HEK293T (cell line): ENCODE data around the gene USP37.

ENCODE experiments used
- CTCF ChIA-PET: fragments of 350-600 bp; formaldehyde crosslinking; extraction: SDS; loops from one replicate; lab custom pipeline; 2021; ENCODE audit warnings: antibody characterized with exemption, inconsistent platforms; lab: Yijun Ruan, JAX
- POLR2A ChIA-PET: fragments of 350-600 bp; formaldehyde crosslinking; extraction: SDS; loops from one replicate; lab custom pipeline; 2020; ENCODE audit warnings: antibody characterized with exemption, inconsistent platforms; lab: Yijun Ruan, JAX
- DNase-seq: peaks from one replicate; pipeline ENCODE4 v3.0.0; 2012; ENCODE audit warnings: mixed read lengths; ENCODE audit errors: extremely low spot score
- ARNT ChIP-seq: fragments of 450-650 bp; IDR thresholded peaks from 2 replicates; pipeline ENCODE4 v1.6.1; 2017; ENCODE audit warnings: mild to moderate bottlenecking
- BHLHE40 ChIP-seq: fragments of 450-650 bp; IDR thresholded peaks from 2 replicates; pipeline ENCODE4 v1.6.1; 2016; ENCODE audit warnings: mild to moderate bottlenecking, moderate library complexity, borderline replicate concordance
- CTBP1 ChIP-seq: fragments of 450-650 bp; IDR thresholded peaks from 2 replicates; pipeline ENCODE4 v1.6.1; 2016; ENCODE audit warnings: borderline replicate concordance
- ELF4 ChIP-seq: fragments of 450-650 bp; IDR thresholded peaks from 2 replicates; pipeline ENCODE4 v1.6.1; 2017; ENCODE audit warnings: antibody characterized with exemption
- FOXA1 ChIP-seq: fragments of 450-650 bp; IDR thresholded peaks from 2 replicates; pipeline ENCODE4 v1.6.1; 2016; ENCODE audit warnings: mild to moderate bottlenecking
- FOXK2 ChIP-seq: fragments of 450-650 bp; IDR thresholded peaks from 2 replicates; pipeline ENCODE4 v1.6.1; 2016; ENCODE audit warnings: mild to moderate bottlenecking
- FOXM1 ChIP-seq: fragments of 450-650 bp; IDR thresholded peaks from 2 replicates; pipeline ENCODE4 v1.6.1; 2017; ENCODE audit warnings: mild to moderate bottlenecking, borderline replicate concordance
- HDGF ChIP-seq: fragments of 450-650 bp; IDR thresholded peaks from 2 replicates; pipeline ENCODE4 v1.6.1; 2017; ENCODE audit warnings: antibody characterized with exemption, borderline replicate concordance
- L3MBTL2 ChIP-seq: fragments of 450-650 bp; conservative IDR thresholded peaks from 2 replicates; pipeline ENCODE4 v1.6.1; 2016; ENCODE audit warnings: mild to moderate bottlenecking
- LEF1 ChIP-seq: fragments of 450-650 bp; IDR thresholded peaks from 2 replicates; pipeline ENCODE4 v1.6.1; 2017; ENCODE audit warnings: mild to moderate bottlenecking, borderline replicate concordance
- NFRKB ChIP-seq: fragments of 450-650 bp; IDR thresholded peaks from 2 replicates; pipeline ENCODE4 v1.6.1; 2016; ENCODE audit warnings: mild to moderate bottlenecking, moderate library complexity
- SP1 ChIP-seq: fragments of 450-650 bp; IDR thresholded peaks from 2 replicates; pipeline ENCODE4 v1.6.1; 2017
- SUZ12 ChIP-seq: fragments of 450-650 bp; IDR thresholded peaks from 2 replicates; pipeline ENCODE4 v1.6.1; 2016; ENCODE audit warnings: mild to moderate bottlenecking
- TARDBP ChIP-seq: fragments of 450-650 bp; IDR thresholded peaks from 2 replicates; pipeline ENCODE4 v1.6.1; 2016
- ZNF384 ChIP-seq: fragments of 450-650 bp; IDR thresholded peaks from 2 replicates; pipeline ENCODE4 v1.6.1; 2016
- TF ChIP-seq, protein P1 (sequence below): fragments of 450-650 bp; IDR thresholded peaks from 2 replicates; pipeline ENCODE4 v1.6.1; 2016

Gene USP37

DNA sequence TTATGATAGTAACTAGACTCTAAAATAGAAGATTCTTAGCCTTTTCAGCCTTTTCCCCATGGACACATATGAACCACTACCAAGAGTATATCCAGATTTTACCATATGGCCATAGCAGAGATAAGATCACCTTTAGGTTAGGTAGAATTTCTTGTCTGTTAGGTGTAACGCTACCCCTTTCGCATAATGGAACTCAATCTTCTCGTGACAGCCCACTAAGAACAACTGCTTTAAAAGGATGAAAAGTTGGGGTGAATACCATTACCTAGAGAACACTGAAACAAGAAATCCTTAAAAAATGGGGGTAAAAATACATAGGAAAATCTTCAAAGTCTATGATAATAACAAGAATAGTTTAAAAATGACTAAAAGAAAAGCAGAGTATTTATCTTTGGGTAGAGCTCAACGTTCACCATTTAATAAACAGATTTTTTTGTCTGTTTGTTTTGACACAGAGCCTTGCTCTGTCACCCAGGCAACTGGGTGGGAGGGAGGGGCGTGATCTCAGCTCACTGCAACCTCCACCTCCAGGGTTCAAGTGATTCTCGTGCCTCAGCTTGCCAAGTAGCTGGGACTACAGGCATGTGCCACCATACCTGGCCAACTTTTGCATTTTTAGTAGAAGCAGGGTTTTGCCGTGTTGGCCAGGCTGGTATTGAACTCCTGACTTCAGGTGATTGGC lies 82.0 kb downstream of the USP37 start:
- no peak for DNase-seq
- CTCF ChIA-PET, result interaction anchor here (0.5 kb wide), 1 partner anchor 45 kb away, joined by 3 read pairs; no protein-coding TSS in a partner anchor
- TF ChIP-seq FOXK2 (no peak), L3MBTL2 (no peak)
- POLR2A ChIA-PET, result no interaction called here

DNA sequence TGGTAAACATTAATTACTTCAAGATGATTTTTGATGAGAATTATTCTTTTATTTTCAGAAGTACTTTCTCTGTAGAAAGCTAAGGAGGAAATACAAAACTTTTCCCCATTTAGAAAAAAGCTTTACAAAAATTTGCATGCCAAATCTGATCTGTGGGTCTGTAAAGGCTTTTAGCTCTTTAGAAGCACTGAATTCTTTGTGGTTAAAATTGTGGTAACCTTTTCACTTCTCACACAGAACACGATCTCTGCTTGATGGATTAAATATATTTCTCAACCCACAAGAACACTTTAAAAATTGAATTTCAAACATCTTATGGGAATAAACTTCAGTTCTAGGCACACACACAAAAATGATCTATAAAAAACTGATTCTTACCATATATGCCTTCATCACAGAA lies 85.5 kb downstream of the USP37 start:
- CTCF ChIA-PET, result no interaction called here
- TF ChIP-seq SP1 (no peak), NFRKB (no peak), SUZ12 (no peak), ZNF384 (no peak), FOXK2 (no peak), LEF1 (no peak), FOXM1 (no peak), FOXA1 (no peak), ELF4 (no peak)
- POLR2A ChIA-PET, result no interaction called here
- no peak for DNase-seq

DNA sequence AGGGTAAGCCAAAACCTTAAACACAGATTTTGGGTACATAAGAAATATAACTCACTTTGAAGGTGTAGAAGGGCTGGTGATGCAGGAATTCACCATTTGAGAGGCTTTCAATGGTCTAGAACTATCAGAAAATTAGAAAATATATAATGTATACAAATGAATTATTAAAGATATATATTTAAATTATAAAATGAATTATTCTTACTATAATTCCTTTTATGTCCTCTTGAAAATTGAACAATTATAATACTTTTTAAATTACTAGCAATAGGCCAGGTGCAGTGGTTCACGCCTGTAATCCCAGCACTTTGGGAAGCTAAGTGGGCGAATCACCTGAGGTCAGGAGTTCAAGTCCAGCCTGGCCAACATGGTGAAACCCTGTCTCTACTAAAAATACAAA lies 88.6 kb downstream of the USP37 start:
- POLR2A ChIA-PET, result no interaction called here
- no peak for DNase-seq
- CTCF ChIA-PET, result no interaction called here
- TF ChIP-seq SP1 (no peak), CTBP1 (no peak), HDGF (no peak), ZNF384 (no peak), L3MBTL2 (no peak), TARDBP (no peak), FOXA1 (no peak), NFRKB (no peak), FOXK2 (no peak), ARNT (no peak), FOXM1 (no peak), LEF1 (no peak), ELF4 (no peak), BHLHE40 (no peak)
- TF ChIP-seq, protein P1, sequence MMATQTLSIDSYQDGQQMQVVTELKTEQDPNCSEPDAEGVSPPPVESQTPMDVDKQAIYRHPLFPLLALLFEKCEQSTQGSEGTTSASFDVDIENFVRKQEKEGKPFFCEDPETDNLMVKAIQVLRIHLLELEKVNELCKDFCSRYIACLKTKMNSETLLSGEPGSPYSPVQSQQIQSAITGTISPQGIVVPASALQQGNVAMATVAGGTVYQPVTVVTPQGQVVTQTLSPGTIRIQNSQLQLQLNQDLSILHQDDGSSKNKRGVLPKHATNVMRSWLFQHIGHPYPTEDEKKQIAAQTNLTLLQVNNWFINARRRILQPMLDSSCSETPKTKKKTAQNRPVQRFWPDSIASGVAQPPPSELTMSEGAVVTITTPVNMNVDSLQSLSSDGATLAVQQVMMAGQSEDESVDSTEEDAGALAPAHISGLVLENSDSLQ, result no peak

DNA sequence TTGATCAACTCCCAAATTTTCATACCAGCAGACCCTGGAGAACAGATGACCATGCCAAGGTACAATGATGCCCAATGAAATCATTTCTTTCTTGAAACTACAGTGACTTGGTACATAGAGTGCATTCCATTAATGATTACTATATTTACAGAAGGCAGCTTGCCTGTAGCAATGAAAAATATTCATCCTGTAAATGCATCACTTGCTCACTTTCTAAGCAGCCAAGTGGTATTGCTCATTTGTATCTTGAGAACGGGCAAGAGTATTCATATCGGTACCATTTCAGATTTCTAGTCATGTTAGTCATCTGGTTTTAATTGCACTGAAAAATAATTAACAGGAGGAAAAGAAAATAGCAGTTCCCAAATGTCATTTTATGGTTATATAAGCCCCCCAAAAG lies 89.6 kb downstream of the USP37 start:
- CTCF ChIA-PET, result no interaction called here

DNA sequence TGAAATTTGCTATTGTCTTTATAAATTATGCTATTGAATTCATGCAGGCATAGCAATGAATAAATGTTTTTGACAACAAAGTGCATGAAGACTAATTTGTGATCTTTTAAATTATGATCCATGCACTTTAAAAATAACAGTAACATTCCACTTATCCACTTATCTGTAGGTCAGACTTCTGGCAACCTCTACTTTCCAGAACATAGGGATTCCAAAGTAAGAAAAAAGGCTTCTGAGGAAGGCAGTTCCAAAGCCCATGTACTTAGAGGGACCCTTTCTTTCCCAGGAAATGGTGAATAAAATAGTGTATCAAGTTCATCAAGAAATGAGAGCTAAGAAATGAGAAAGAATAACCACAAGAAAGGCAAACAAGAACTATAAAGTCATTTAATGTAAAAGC lies 90.9 kb downstream of the USP37 start:
- DNase-seq, result no peak
- POLR2A ChIA-PET, result no interaction called here
- CTCF ChIA-PET, result no interaction called here
- TF ChIP-seq FOXK2 (no peak), CTBP1 (no peak), SP1 (no peak), ARNT (no peak), ZNF384 (no peak), SUZ12 (no peak), L3MBTL2 (no peak), FOXM1 (no peak), NFRKB (no peak), HDGF (no peak)
- TF ChIP-seq, protein P1, result no peak

More for the DNA sequence above, 89.6 kb downstream of the USP37 start:
- TF ChIP-seq FOXK2, result no peak
- no peak for TF ChIP-seq NFRKB
- no peak for TF ChIP-seq CTBP1
- TF ChIP-seq LEF1, result no peak
- TF ChIP-seq SUZ12, result no peak
- TF ChIP-seq, protein P1, result no peak
- TF ChIP-seq L3MBTL2, result no peak
- no peak for TF ChIP-seq BHLHE40
- no peak for TF ChIP-seq FOXA1
- TF ChIP-seq ELF4, result no peak
- no peak for TF ChIP-seq FOXM1
- no peak for TF ChIP-seq HDGF
- no peak for TF ChIP-seq SP1
- TF ChIP-seq TARDBP, result no peak
- TF ChIP-seq ZNF384, result no peak
- no peak for TF ChIP-seq ARNT
- no peak for DNase-seq
- POLR2A ChIA-PET, result no interaction called here

DNA sequence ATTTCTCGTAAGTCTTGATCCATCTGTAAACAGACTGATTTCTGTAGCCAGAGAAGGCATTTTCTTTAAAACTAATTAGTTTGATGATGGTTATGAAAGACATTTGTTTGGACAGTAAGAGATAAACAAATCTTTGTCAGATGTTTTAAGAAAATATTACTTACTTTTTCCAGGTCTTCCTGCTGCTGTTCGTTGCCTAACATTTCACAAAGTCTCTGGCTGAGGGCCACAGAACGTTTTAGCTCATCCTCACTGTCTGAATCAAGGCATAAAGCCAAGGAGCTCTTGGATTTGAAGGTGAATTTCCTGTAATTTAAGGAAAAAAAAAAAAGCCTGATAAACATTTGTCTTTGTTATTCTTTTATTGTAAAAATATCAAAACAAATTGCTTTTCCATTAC lies 91.5 kb downstream of the USP37 start:
- TF ChIP-seq FOXM1 (no peak), TARDBP (no peak), ELF4 (no peak), SP1 (no peak)
- no peak for DNase-seq
- POLR2A ChIA-PET, result no interaction called here
- CTCF ChIA-PET, result interaction anchor here (1.0 kb wide), 1 partner anchor 11 kb away, joined by 3 read pairs; no protein-coding TSS in a partner anchor

DNA sequence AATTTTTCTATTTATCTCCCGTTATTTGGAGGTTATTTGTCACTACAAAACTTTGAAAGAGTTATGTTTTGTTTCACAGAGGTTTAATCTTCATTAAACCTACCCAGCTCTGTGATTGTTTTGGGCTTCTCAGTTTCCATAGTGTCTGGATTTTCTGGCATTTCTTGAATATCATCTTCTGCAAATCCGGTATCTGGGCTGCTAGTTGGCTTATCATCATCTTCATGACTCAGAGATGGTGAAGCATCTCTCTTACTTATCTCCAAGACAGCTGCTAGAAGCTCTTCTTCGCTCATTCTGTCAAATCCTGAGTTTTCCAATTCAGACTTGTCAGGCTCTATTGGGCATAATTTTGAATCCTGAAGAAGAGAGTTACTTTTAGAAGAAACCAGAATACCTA lies 93.6 kb downstream of the USP37 start:
- TF ChIP-seq FOXM1, result no peak
- TF ChIP-seq, protein P1, result no peak
- TF ChIP-seq BHLHE40, result no peak
- no peak for TF ChIP-seq CTBP1
- TF ChIP-seq FOXA1, result no peak
- no peak for TF ChIP-seq NFRKB
- no peak for TF ChIP-seq SUZ12
- TF ChIP-seq L3MBTL2, result no peak
- no peak for TF ChIP-seq ARNT
- TF ChIP-seq HDGF, result no peak
- TF ChIP-seq ELF4, result no peak
- no peak for TF ChIP-seq LEF1
- no peak for TF ChIP-seq ZNF384
- TF ChIP-seq SP1, result no peak
- TF ChIP-seq FOXK2, result no peak
- TF ChIP-seq TARDBP, result no peak
- DNase-seq, result no peak
- POLR2A ChIA-PET, result no interaction called here
- CTCF ChIA-PET, result no interaction called here
